Stimulated activated CD8-positive, alpha-beta memory T cell treated with anti-CD3 and anti-CD28 coated beads, Interleukin-7, amount 100 ng/mL, for 1 hour (primary cell): ENCODE measurements around the gene YJEFN3.

Source experiments
- DNase-seq, 2 donors: peaks; one replicate each; pipeline ENCODE4 v3.0.0-alpha.2; 2020; ENCODE audit warnings: low read depth in 2 of 2

Gene YJEFN3

GRCh38 chr19:19552798-19553197, 24.1 kb downstream of the YJEFN3 start:
- DNase-seq: no peak

- no peak for DNase-seq
These were observed 25.0 kb downstream of the YJEFN3 start for GRCh38 chr19:19553670-19554069.

- DNase-seq: peak; percentile 12 to 40
These were observed 25.6 kb downstream of the YJEFN3 start for GRCh38 chr19:19554074-19555023.

- DNase-seq: no peak
These were observed 29.3 kb downstream of the YJEFN3 start for GRCh38 chr19:19558055-19558454.

GRCh38 chr19:19558636-19559035, 29.9 kb downstream of the YJEFN3 start:
- DNase-seq: no peak

- no peak for DNase-seq
These were observed 31.2 kb downstream of the YJEFN3 start for GRCh38 chr19:19559931-19560330.

GRCh38 chr19:19561946-19562664, 33.4 kb downstream of the YJEFN3 start:
- DNase-seq: no peak

- peak in 1 of 2 donors; percentile 5 for DNase-seq
These were observed 34.1 kb downstream of the YJEFN3 start for GRCh38 chr19:19562665-19563347.

GRCh38 chr19:19563348-19563848, 34.7 kb downstream of the YJEFN3 start:
- no peak for DNase-seq

GRCh38 chr19:19566306-19566705, 37.6 kb downstream of the YJEFN3 start:
- DNase-seq: no peak

GRCh38 chr19:19567391-19567790, 38.7 kb downstream of the YJEFN3 start:
- no peak for DNase-seq

GRCh38 chr19:19568802-19569756, 40.4 kb downstream of the YJEFN3 start:
- no peak for DNase-seq

- DNase-seq: no peak
These were observed 41.9 kb downstream of the YJEFN3 start for GRCh38 chr19:19570571-19570970.

GRCh38 chr19:19571071-19571786, 42.5 kb downstream of the YJEFN3 start:
- no peak for DNase-seq

GRCh38 chr19:19575411-19575810, 46.7 kb downstream of the YJEFN3 start:
- DNase-seq: no peak

- DNase-seq: no peak
These were observed 49.5 kb downstream of the YJEFN3 start for GRCh38 chr19:19578252-19578651.

GRCh38 chr19:19579533-19580361, 51.0 kb downstream of the YJEFN3 start:
- no peak for DNase-seq

- no peak for DNase-seq
These were observed 51.7 kb downstream of the YJEFN3 start for GRCh38 chr19:19580418-19580817.

GRCh38 chr19:19581391-19581790, 52.7 kb downstream of the YJEFN3 start:
- no peak for DNase-seq
